PC-9 (cell line): Measurements from ENCODE around the gene CAST. TPM values are rescaled to one million over a fixed set of nuclear protein-coding genes. Genes with fewer than 3 reads are reported as not detected.

Experiments
- BruUV-seq: library from RNA; stranded (reverse); fragments of 400-500 nt; replicated peaks from 2 replicates; lab custom pipeline; 2021; lab: Mats Ljungman, UMichigan
- CTCF ChIA-PET: fragments of 300-600 bp; sonication (Branson Sonifier 250); formaldehyde crosslinking; loops from one replicate; lab custom pipeline; 2022; ENCODE audit warnings: antibody characterized with exemption; lab: Charles Lee
- POLR2A ChIA-PET: fragments of 300-600 bp; sonication (Branson Sonifier 250); formaldehyde crosslinking; loops from one replicate; lab custom pipeline; 2022; ENCODE audit warnings: antibody characterized with exemption; ENCODE audit not compliant: unreplicated experiment; lab: Charles Lee
- DNase-seq, 2 experiments: peaks; one replicate each; pipeline versions ENCODE4 v3.0.0 to v3.0.0-alpha.2; 2015 to 2022; ENCODE audit warnings: mixed read lengths in 1 of 2
- H2AFZ ChIP-seq: fragments of 200-600 bp; sonication (generic); 2 replicates; pipeline ENCODE4 v1.8.1; 2017; ENCODE audit warnings: antibody characterized with exemption
- H3F3A ChIP-seq: fragments of 200-600 bp; sonication (generic); 2 replicates; pipeline ENCODE4 v1.8.1; 2017; ENCODE audit warnings: antibody characterized with exemption, mild to moderate bottlenecking, low read depth; ENCODE audit not compliant: insufficient read depth
- H3K27ac ChIP-seq: fragments of 200-600 bp; sonication (generic); 2 replicates; pipeline ENCODE4 v1.6.1; 2016; ENCODE audit warnings: mixed run types
- H3K27me3 ChIP-seq: fragments of 200-600 bp; sonication (generic); 2 replicates; pipeline ENCODE4 v1.6.1; 2016; ENCODE audit warnings: low read depth, mixed run types; ENCODE audit not compliant: insufficient read depth
- H3K36me3 ChIP-seq: fragments of 200-600 bp; sonication (generic); 2 replicates; pipeline ENCODE4 v1.6.1; 2016; ENCODE audit warnings: low read depth, mixed run types
- H3K4me1 ChIP-seq: fragments of 200-600 bp; sonication (generic); replicated peaks from 2 replicates; pipeline ENCODE4 v1.6.1; 2016; ENCODE audit warnings: mixed run types; ENCODE audit not compliant: insufficient read depth
- H3K4me2 ChIP-seq: fragments of 200-600 bp; sonication (generic); 2 replicates; pipeline ENCODE4 v1.6.1; 2017; ENCODE audit warnings: mixed run types
- H3K4me3 ChIP-seq: fragments of 200-600 bp; sonication (generic); 2 replicates; pipeline ENCODE4 v1.6.1; 2016; ENCODE audit warnings: mixed run types
- H3K79me2 ChIP-seq: fragments of 200-600 bp; sonication (generic); 2 replicates; pipeline ENCODE4 v1.6.1; 2017; ENCODE audit warnings: low read depth, mixed run types
- H3K9me2 ChIP-seq: fragments of 200-600 bp; sonication (generic); 2 replicates; pipeline ENCODE4 v1.8.1; 2017; ENCODE audit warnings: mild to moderate bottlenecking; ENCODE audit not compliant: insufficient read depth
- H3K9me3 ChIP-seq: fragments of 200-600 bp; sonication (generic); 2 replicates; pipeline ENCODE4 v1.8.1; 2016; ENCODE audit warnings: low read depth; ENCODE audit not compliant: insufficient read depth
- H4K20me1 ChIP-seq: fragments of 200-600 bp; sonication (generic); 2 replicates; pipeline ENCODE4 v1.8.1; 2017; ENCODE audit not compliant: insufficient read depth
- EZH2 ChIP-seq: fragments of 200-600 bp; sonication (generic); IDR thresholded peaks from 2 replicates; pipeline ENCODE4 v1.8.0; 2017; ENCODE audit warnings: antibody characterized with exemption, low read depth
- intact Hi-C: fragments of 100-400 bp; cut with micrococcal nuclease; formaldehyde crosslinking; loops from one replicate; pipeline ENCODE4 v1.10.0; 2022; ENCODE audit not compliant: unreplicated experiment
- total RNA-seq: library from RNA; stranded (reverse); gene quantifications from 2 replicates; pipeline ENCODE4 v1.2.3, GENCODE V29; 2021
- TF ChIP-seq, protein P1 (sequence below): fragments of 200-600 bp; sonication (generic); conservative IDR thresholded peaks from 2 replicates; pipeline ENCODE4 v1.6.1; 2017; ENCODE audit warnings: mixed run types, antibody characterized with exemption, mild to moderate bottlenecking, moderate library complexity

The CAST gene
- total RNA-seq, 1 experiment from 2014 or later = 289 TPM

DNA sequence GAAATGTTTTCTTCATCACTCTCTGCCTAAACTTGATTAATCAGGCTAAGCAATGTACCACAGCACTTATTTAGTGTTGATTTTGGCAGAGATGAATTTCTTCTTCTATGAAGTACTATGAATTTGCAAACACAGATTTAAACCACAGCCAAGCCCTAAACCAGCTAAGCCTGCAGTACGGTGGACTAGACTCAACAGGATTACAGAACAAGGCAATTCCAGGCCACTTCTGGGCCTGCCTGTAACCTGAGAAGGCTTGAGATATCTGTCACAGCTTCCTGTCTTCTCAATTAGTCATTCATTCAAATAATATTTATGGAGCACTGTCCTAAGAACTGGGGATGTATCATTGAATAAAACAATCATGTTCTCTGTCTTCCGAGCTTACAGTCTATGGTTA, 32.4 kb upstream of the CAST start:
- intact Hi-C loops = loop anchor here (1.0 to 2.0 kb wide), 3 partner anchors 15 to 32 kb away; no protein-coding TSS in a partner anchor
- Histone ChIP-seq H3K4me1 (peaks cover 33% of the 10 kb centered on the region), H3K4me2 (peak overlapping the region; percentile 41), H3K27ac (peak overlapping the region; percentile 61), H2AFZ (no peak overlapping the region), H3K9me3 (no peaks in the 10 kb centered on the region; the same call in 1 of the 2 replicates), H3K27me3 (no peaks in the 10 kb centered on the region), H3K36me3 (no peaks in the 10 kb centered on the region), H3K79me2 (no peaks in the 10 kb centered on the region), H3K9me2 (no peaks in the 10 kb centered on the region), H3K4me3 (no peak overlapping the region), H3F3A (peaks cover 25% of the 10 kb centered on the region; the same call in 1 of the 2 replicates), H4K20me1 (no peaks in the 10 kb centered on the region)
- DNase-seq = peak; percentile 62 to 92
- ChIA-PET POLR2A (interaction anchor here (0.5 to 1.0 kb wide), 3 partner anchors 23 to 699 kb away, joined by 3 to 14 read pairs (median 5); no protein-coding TSS in a partner anchor), CTCF (no interaction called here)
- no TSS peak for BruUV-seq
- TF ChIP-seq EZH2 = no peak
- TF ChIP-seq, protein P1, sequence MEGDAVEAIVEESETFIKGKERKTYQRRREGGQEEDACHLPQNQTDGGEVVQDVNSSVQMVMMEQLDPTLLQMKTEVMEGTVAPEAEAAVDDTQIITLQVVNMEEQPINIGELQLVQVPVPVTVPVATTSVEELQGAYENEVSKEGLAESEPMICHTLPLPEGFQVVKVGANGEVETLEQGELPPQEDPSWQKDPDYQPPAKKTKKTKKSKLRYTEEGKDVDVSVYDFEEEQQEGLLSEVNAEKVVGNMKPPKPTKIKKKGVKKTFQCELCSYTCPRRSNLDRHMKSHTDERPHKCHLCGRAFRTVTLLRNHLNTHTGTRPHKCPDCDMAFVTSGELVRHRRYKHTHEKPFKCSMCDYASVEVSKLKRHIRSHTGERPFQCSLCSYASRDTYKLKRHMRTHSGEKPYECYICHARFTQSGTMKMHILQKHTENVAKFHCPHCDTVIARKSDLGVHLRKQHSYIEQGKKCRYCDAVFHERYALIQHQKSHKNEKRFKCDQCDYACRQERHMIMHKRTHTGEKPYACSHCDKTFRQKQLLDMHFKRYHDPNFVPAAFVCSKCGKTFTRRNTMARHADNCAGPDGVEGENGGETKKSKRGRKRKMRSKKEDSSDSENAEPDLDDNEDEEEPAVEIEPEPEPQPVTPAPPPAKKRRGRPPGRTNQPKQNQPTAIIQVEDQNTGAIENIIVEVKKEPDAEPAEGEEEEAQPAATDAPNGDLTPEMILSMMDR = no peak

DNA sequence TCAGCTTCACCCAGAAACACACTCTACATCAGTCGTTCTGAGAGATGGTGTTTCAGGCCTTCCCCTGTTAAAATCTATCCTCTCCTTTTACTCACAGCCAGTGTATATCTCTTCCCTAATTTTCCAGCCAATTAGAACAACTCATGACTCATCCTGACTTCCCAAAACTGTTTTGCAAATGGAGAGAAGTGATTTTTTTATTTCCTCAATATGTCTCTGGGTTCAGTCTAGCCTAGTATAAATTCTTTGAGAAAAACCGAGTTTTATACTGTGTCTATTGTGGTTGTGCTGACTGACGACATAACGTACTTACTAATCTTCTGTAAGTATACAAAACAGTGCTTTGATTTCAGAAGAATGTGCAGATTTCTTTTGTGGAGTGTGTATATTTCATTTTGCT, 28.4 kb upstream of the CAST start:
- ChIA-PET POLR2A (no interaction called here), CTCF (no interaction called here)
- Histone ChIP-seq H4K20me1 (no peaks in the 10 kb centered on the region), H3K4me3 (no peak overlapping the region), H3K27me3 (no peaks in the 10 kb centered on the region), H3F3A (peaks cover 17% of the 10 kb centered on the region; the same call in 1 of the 2 replicates), H3K27ac (no peak overlapping the region), H3K4me2 (no peak overlapping the region), H3K79me2 (no peaks in the 10 kb centered on the region), H3K36me3 (no peaks in the 10 kb centered on the region), H3K4me1 (peaks cover 38% of the 10 kb centered on the region), H2AFZ (no peak overlapping the region), H3K9me2 (no peaks in the 10 kb centered on the region), H3K9me3 (peaks cover 5% of the 10 kb centered on the region)
- BruUV-seq = no TSS peak
- no peak for DNase-seq
- TF ChIP-seq EZH2 = no peak
- TF ChIP-seq, protein P1 = no peak
- intact Hi-C loops = no loop called here

DNA sequence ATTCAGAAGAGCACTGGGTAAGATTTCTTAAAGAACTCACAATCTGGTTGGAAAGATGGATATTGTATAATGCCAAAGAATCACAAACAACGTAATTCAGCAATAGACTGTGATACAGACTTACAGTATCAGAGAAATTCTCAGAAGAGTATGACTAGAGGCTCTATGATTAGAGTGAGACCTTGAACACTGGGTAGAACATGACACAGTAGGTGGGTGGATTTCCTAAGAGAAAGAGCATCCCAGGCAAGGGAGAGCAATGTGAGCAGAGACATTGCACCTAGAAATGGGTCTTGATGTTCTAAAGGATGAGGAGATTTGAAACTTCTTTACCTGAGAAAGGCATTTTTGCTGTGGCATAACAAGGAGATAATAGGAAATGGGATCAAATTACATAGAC, 27.3 kb upstream of the CAST start:
- CTCF ChIA-PET = no interaction called here
- POLR2A ChIA-PET = no interaction called here

More for the DNA sequence above, 27.3 kb upstream of the CAST start:
- no peaks in the 10 kb centered on the region for H4K20me1 ChIP-seq
- no peak for TF ChIP-seq EZH2
- TF ChIP-seq, protein P1 = no peak
- peaks cover 7% of the 10 kb centered on the region; the same call in 1 of the 2 replicates for H3F3A ChIP-seq
- no TSS peak for BruUV-seq
- H3K36me3 ChIP-seq = no peaks in the 10 kb centered on the region
- no peaks in the 10 kb centered on the region for H3K27me3 ChIP-seq
- H3K79me2 ChIP-seq = no peaks in the 10 kb centered on the region
- H3K4me2 ChIP-seq = no peak overlapping the region
- H3K9me3 ChIP-seq = peaks cover 5% of the 10 kb centered on the region
- no peaks in the 10 kb centered on the region for H3K9me2 ChIP-seq
- H3K27ac ChIP-seq = no peak overlapping the region
- no peak overlapping the region for H3K4me3 ChIP-seq
- no peak overlapping the region for H2AFZ ChIP-seq
- peaks cover 29% of the 10 kb centered on the region for H3K4me1 ChIP-seq
- no peak for DNase-seq
- intact Hi-C loops = no loop called here
